HepG2 (cell line): ENCODE data around the gene PAQR6. TPM values are rescaled to one million over a fixed set of nuclear protein-coding genes. Genes with fewer than 3 reads are reported as not detected.

Experiments
- BCLAF1 ChIP-seq: fragments of 450-650 bp; IDR thresholded peaks from 2 replicates; pipeline ENCODE4 v1.6.1; 2017; ENCODE audit warnings: mild to moderate bottlenecking
- ESRRA ChIP-seq: sonication (generic); formaldehyde crosslinking; IDR thresholded peaks from 2 replicates; pipeline ENCODE4 v1.5.1; 2020; ENCODE audit warnings: mild to moderate bottlenecking, low read depth, missing genetic modification reagents
- HNRNPH1 ChIP-seq: fragments of 200-400 bp; formaldehyde crosslinking; optimal IDR thresholded peaks from 2 replicates; pipeline ENCODE3; 2017; ENCODE audit warnings: mild to moderate bottlenecking, low read depth, low read length
- KIAA2018 ChIP-seq: sonication (generic); formaldehyde crosslinking; IDR thresholded peaks from 2 replicates; pipeline ENCODE4 v1.5.0; 2020; ENCODE audit warnings: mild to moderate bottlenecking, missing genetic modification reagents, borderline replicate concordance
- RCOR2 ChIP-seq: IDR thresholded peaks from 2 replicates; pipeline ENCODE4 v1.6.1; 2016; ENCODE audit warnings: missing biosample characterization, missing genetic modification reagents
- TAF1 ChIP-seq: sonication (generic); formaldehyde crosslinking; IDR thresholded peaks from 2 replicates; pipeline ENCODE4 v1.4.0; 2020; ENCODE audit warnings: missing genetic modification reagents
- ZBED4 ChIP-seq: sonication (generic); formaldehyde crosslinking; IDR thresholded peaks from 2 replicates; pipeline ENCODE4 v1.4.0; 2020; ENCODE audit warnings: missing genetic modification reagents, borderline replicate concordance
- ZNF570 ChIP-seq: sonication (generic); formaldehyde crosslinking; IDR thresholded peaks from 2 replicates; pipeline ENCODE4 v1.4.0; 2020; ENCODE audit warnings: mild to moderate bottlenecking, missing genetic modification reagents, borderline replicate concordance
- ZNF605 ChIP-seq: sonication (generic); formaldehyde crosslinking; IDR thresholded peaks from 2 replicates; pipeline ENCODE4 v1.8.0; 2022; ENCODE audit warnings: mild to moderate bottlenecking, missing genetic modification reagents
- polyA plus RNA-seq, 8 experiments: library from polyadenylated mRNA; depleted of rRNA in 3 of 8; stranded (reverse) in 7 of 8; unstranded in 1 of 8; fragments of >200 nt; fragmentation: Illumina TruSeq in 4 of 8; extraction: Trizol in 4 of 8; gene quantifications; 2 replicates each; pipeline versions ENCODE4 v1.2.1 to v1.2.3, GENCODE V29; 2011 to 2016; ENCODE audit warnings: low read depth in 4 of 8, missing spikeins in 1 of 8, mixed read lengths in 1 of 8; ENCODE audit not compliant: insufficient read depth in 1 of 8
- total RNA-seq, 5 experiments: library from RNA; depleted of rRNA; stranded (reverse); fragments of >200 nt; fragmentation: Illumina TruSeq; extraction: Trizol; gene quantifications; 2 replicates each; pipeline ENCODE4 v1.2.3, GENCODE V29; 2016; ENCODE audit warnings: low read depth in 1 of 5

The PAQR6 gene
- total and polyA plus RNA-seq, 2 of the 13 experiments (the other 11 are each of a cell fraction or from before 2014, with no cell fraction given): 0.82 to 1.4 TPM

GRCh38 chr1:156193488-156194299, 54.2 kb downstream of the PAQR6 start, which contains the start of gene SLC25A44 (continued):
- TF ChIP-seq ZBED4 (CRISPR knock-in tag) (peak; percentile 82), RCOR2 (no peak), ZNF570 (CRISPR knock-in tag) (no peak), ZNF605 (CRISPR knock-in tag) (0 out of 2 replicates have a peak, but pooled peaks have one; percentile 80), KIAA2018 (CRISPR knock-in tag) (no peak), ESRRA (CRISPR knock-in tag) (0 out of 2 replicates have a peak, but pooled peaks have one; percentile 23), TAF1 (CRISPR knock-in tag) (peak; percentile 43; the same call in 1 of the 2 replicates), BCLAF1 (no peak), HNRNPH1 (no peak)
